Coronary artery (tissue), 2 donors: ENCODE data around the gene UPK1B.

Experiments used
- DNase-seq: peaks from one replicate; pipeline ENCODE4 v3.0.0-alpha.2; 2017; ENCODE audit warnings: low spot score
- H3K27ac ChIP-seq, 2 donors: fragments of 200-600 bp; sonication (generic); one replicate each; pipeline ENCODE4 v1.5.1; 2016 to 2019
- H3K4me3 ChIP-seq: fragments of 200-600 bp; sonication (generic); 2 replicates; pipeline ENCODE4 v1.5.1; 2016; ENCODE audit warnings: mild to moderate bottlenecking, moderate library complexity
- CTCF ChIP-seq: fragments of 200-600 bp; sonication (generic); IDR thresholded peaks from one replicate; pipeline ENCODE4 v1.5.1; 2019; ENCODE audit warnings: antibody characterized with exemption

The UPK1B gene

GRCh38 chr3:119207512-119207875, 34.1 kb downstream of the UPK1B start:
- Histone ChIP-seq H3K27ac (no peak overlapping the region), H3K4me3 (no peak overlapping the region)
- TF ChIP-seq CTCF, result no peak
- DNase-seq, result no peak

GRCh38 chr3:119211193-119211592, 37.8 kb downstream of the UPK1B start:
- no peak overlapping the region for H3K27ac ChIP-seq
- no peak overlapping the region for H3K4me3 ChIP-seq
- no peak for DNase-seq
- no peak for TF ChIP-seq CTCF

GRCh38 chr3:119211803-119212202, 38.4 kb downstream of the UPK1B start:
- H3K27ac ChIP-seq, result no peak overlapping the region

GRCh38 chr3:119219069-119219468, 45.7 kb downstream of the UPK1B start:
- H3K4me3 ChIP-seq, result no peak overlapping the region
- DNase-seq, result no peak
- H3K27ac ChIP-seq, result no peak overlapping the region
- no peak for TF ChIP-seq CTCF

More at GRCh38 chr3:119211803-119212202, 38.4 kb downstream of the UPK1B start:
- TF ChIP-seq CTCF, result no peak
- H3K4me3 ChIP-seq, result no peak overlapping the region
- no peak for DNase-seq

GRCh38 chr3:119220198-119220597, 46.8 kb downstream of the UPK1B start:
- TF ChIP-seq CTCF, result no peak

GRCh38 chr3:119220970-119221667, 47.7 kb downstream of the UPK1B start:
- DNase-seq, result no peak
- no peak for TF ChIP-seq CTCF
- H3K27ac ChIP-seq, result no peak overlapping the region
- H3K4me3 ChIP-seq, result no peak overlapping the region

More at GRCh38 chr3:119220198-119220597, 46.8 kb downstream of the UPK1B start:
- no peak overlapping the region for H3K4me3 ChIP-seq
- no peak for DNase-seq
- H3K27ac ChIP-seq, result no peak overlapping the region

- TF ChIP-seq CTCF, result no peak
- Histone ChIP-seq H3K27ac (no peak overlapping the region), H3K4me3 (no peak overlapping the region)
- no peak for DNase-seq
These were observed 48.5 kb downstream of the UPK1B start for GRCh38 chr3:119221779-119222320.
